K562 (cell line): ENCODE results near the gene DTX3. TPM values are rescaled to one million over a fixed set of nuclear protein-coding genes. Genes with fewer than 3 reads are reported as not detected.

Experiments used
- ATAC-seq: fragments of 200-7000 bp; cut with Tn5 transposase; 3 replicates; pipeline ENCODE4 v1.9.1; 2020; ENCODE audit warnings: moderate library complexity
- BruUV-seq: library from RNA; stranded (reverse); fragments of 400-500 nt; replicated peaks from 2 replicates; lab custom pipeline; 2021; lab: Mats Ljungman, UMichigan
- CTCF ChIA-PET: fragments of 300-600 bp; formaldehyde crosslinking; extraction: SDS; loops from one replicate; lab custom pipeline; 2021; ENCODE audit warnings: low intra/inter-chr PET ratio; lab: Yijun Ruan, JAX
- POLR2A ChIA-PET: fragments of 300-600, 350-650 bp; sonication (Branson Sonifier 250); formaldehyde crosslinking; extraction: SDS; loops from one replicate; lab custom pipeline; 2021; ENCODE audit warnings: antibody characterized with exemption, inconsistent platforms; lab: Yijun Ruan, JAX
- DNase-seq, 4 experiments: peaks; one replicate each; pipeline versions ENCODE4 v3.0.0 to v3.0.0-alpha.2; 2011 to 2018; ENCODE audit warnings: low spot score in 3 of 4, mixed read lengths in 3 of 4; ENCODE audit errors: extremely low read depth in 1 of 4
- FAIRE-seq: peaks from 2 replicates; lab custom pipeline; 2011; peaks lifted over from hg19 to GRCh38; lab: Jason Lieb, UNC
- H2AFZ ChIP-seq: 2 replicates; pipeline ENCODE4 v1.6.0; 2011; ENCODE audit warnings: low read depth, low read length, control low read depth, inconsistent platforms
- H3K27ac ChIP-seq: fragments of 200-600 bp; 3 replicates; pipeline ENCODE4 v1.8.0; 2011; ENCODE audit warnings: low read depth, mild to moderate bottlenecking, control low read depth, inconsistent platforms, low read length, moderate library complexity, mixed read lengths; ENCODE audit errors: extremely low read depth
- H3K27me3 ChIP-seq, 2 experiments: fragments of 300-600 bp in 1 of 2; 2 replicates in 1 of 2; 3 replicates in 1 of 2; pipeline versions ENCODE4 v1.6.0 to v1.8.0; 2011; ENCODE audit warnings: inconsistent platforms in 2 of 2, low read length in 2 of 2, mild to moderate bottlenecking in 1 of 2, mixed read lengths in 1 of 2, moderate library complexity in 1 of 2; ENCODE audit not compliant: control insufficient read depth in 2 of 2, insufficient read depth in 2 of 2
- H3K36me3 ChIP-seq: fragments of 300-600 bp; 3 replicates; pipeline ENCODE4 v1.8.0; 2011; ENCODE audit warnings: mild to moderate bottlenecking, low read length, inconsistent platforms; ENCODE audit not compliant: control insufficient read depth, insufficient read depth
- H3K4me1 ChIP-seq, 2 experiments: fragments of 200-600 bp in 1 of 2; replicated peaks in 1 of 2; 2 replicates in 1 of 2; 3 replicates in 1 of 2; pipeline versions ENCODE4 v1.5.1 to v1.8.0; 2011; ENCODE audit warnings: inconsistent platforms in 2 of 2, low read length in 2 of 2, mild to moderate bottlenecking in 1 of 2, mixed read lengths in 1 of 2, moderate library complexity in 1 of 2; ENCODE audit not compliant: control insufficient read depth in 2 of 2, insufficient read depth in 2 of 2
- H3K4me2 ChIP-seq: 2 replicates; pipeline ENCODE4 v1.6.1; 2011; ENCODE audit warnings: low read length, control low read depth, inconsistent platforms, mixed read lengths; ENCODE audit not compliant: insufficient read depth
- H3K4me3 ChIP-seq: fragments of 200-600 bp; sonication (generic), shearing (Covaris generic); 2 replicates; pipeline ENCODE4 v1.5.1; 2016; ENCODE audit warnings: control low read depth, inconsistent platforms
- H3K79me2 ChIP-seq: fragments of 200-600 bp; 3 replicates; pipeline ENCODE4 v1.8.0; 2011; ENCODE audit warnings: low read length, inconsistent platforms; ENCODE audit not compliant: control insufficient read depth, insufficient read depth
- H3K9ac ChIP-seq, 2 experiments: 2 replicates each; pipeline versions ENCODE4 v1.6.0 to v1.6.1; 2011; ENCODE audit warnings: low read depth in 2 of 2, low read length in 2 of 2, control low read depth in 1 of 2, inconsistent platforms in 1 of 2, mild to moderate bottlenecking in 1 of 2, mixed read lengths in 1 of 2; ENCODE audit not compliant: insufficient read depth in 1 of 2
- H3K9me1 ChIP-seq: one replicate; pipeline ENCODE4 v1.6.0; 2011; ENCODE audit warnings: inconsistent platforms, mild to moderate bottlenecking, low read length, moderate library complexity; ENCODE audit not compliant: control insufficient read depth, insufficient read depth
- H3K9me3 ChIP-seq: replicated peaks from 2 replicates; pipeline ENCODE4 v1.5.1; 2011; ENCODE audit warnings: low read depth, low read length, inconsistent platforms; ENCODE audit not compliant: control insufficient read depth, insufficient read depth
- H4K20me1 ChIP-seq: replicated peaks from 2 replicates; pipeline ENCODE4 v1.6.1; 2011; ENCODE audit warnings: low read length, inconsistent platforms, mixed read lengths; ENCODE audit not compliant: control insufficient read depth, insufficient read depth
- ATF3 ChIP-seq, 2 experiments: fragments of 450-650 bp in 1 of 2; sonication (generic) in 1 of 2; formaldehyde crosslinking in 1 of 2; IDR thresholded peaks in 1 of 2; conservative IDR thresholded peaks in 1 of 2; 2 replicates each; pipeline versions ENCODE4 v1.6.1 to v1.8.1; 2016 to 2023; ENCODE audit warnings: mild to moderate bottlenecking in 2 of 2, moderate library complexity in 2 of 2, inconsistent platforms in 1 of 2, missing genetic modification reagents in 1 of 2
- CCAR2 ChIP-seq: fragments of 200-400 bp; formaldehyde crosslinking; IDR thresholded peaks from 2 replicates; pipeline ENCODE4 v1.6.1; 2017; ENCODE audit warnings: mild to moderate bottlenecking, low read depth, low read length
- MTF1 ChIP-seq: fragments of 250-450 bp; sonication (Bioruptor Pico); IDR thresholded peaks from 2 replicates; pipeline ENCODE4 v1.9.0; 2021; ENCODE audit warnings: moderate library complexity, mild to moderate bottlenecking, inconsistent platforms, borderline replicate concordance
- SAP30 ChIP-seq: fragments of 200-600 bp; sonication (generic); IDR thresholded peaks from 2 replicates; pipeline ENCODE4 v1.6.1; 2012; ENCODE audit warnings: borderline replicate concordance, low read depth, mild to moderate bottlenecking, moderate library complexity, low read length, control low read depth, inconsistent platforms; ENCODE audit not compliant: insufficient read depth, poor library complexity, severe bottlenecking
- SMAD2 ChIP-seq: fragments of 150-350 bp; IDR thresholded peaks from 2 replicates; pipeline ENCODE4 v1.6.1; 2014; ENCODE audit warnings: low read depth, mild to moderate bottlenecking, low read length
- XRCC3 ChIP-seq: fragments of 450-650 bp; IDR thresholded peaks from 2 replicates; pipeline ENCODE4 v1.6.1; 2017; ENCODE audit warnings: mild to moderate bottlenecking, moderate library complexity
- ZBTB8A ChIP-seq: fragments of 450-650 bp; IDR thresholded peaks from 2 replicates; pipeline ENCODE4 v1.6.1; 2018; ENCODE audit warnings: mild to moderate bottlenecking, moderate library complexity; ENCODE audit not compliant: partially characterized antibody
- ZNF41 ChIP-seq: fragments of 250-450 bp; sonication (Bioruptor Pico); conservative IDR thresholded peaks from 2 replicates; pipeline ENCODE4 v1.4.0; 2020; ENCODE audit warnings: mild to moderate bottlenecking
- ZNF436 ChIP-seq: fragments of 250-450, 450-650 bp; sonication (Bioruptor Pico); formaldehyde crosslinking; IDR thresholded peaks from 2 replicates; pipeline ENCODE4 v1.7.0; 2020; ENCODE audit warnings: mild to moderate bottlenecking
- WGBS: fragments of 100-300 bp; shearing (Covaris generic); methylation state at CpG from one replicate; pipeline ENCODE4 v1.1.6; 2016; ENCODE audit warnings: low coverage, mixed read lengths; ENCODE audit not compliant: insufficient coverage; ENCODE audit errors: missing lambda C conversion rate; 5-methylcytosine and 5-hydroxymethylcytosine counted together
- in situ Hi-C: fragments of 300-500 bp; cut with MboI; formaldehyde crosslinking; loops from 4 replicates; pipeline ENCODE4 v1.15.0; 2018; ENCODE audit warnings: inconsistent platforms, mixed read lengths
- intact Hi-C: fragments of 100-400 bp; cut with micrococcal nuclease; formaldehyde crosslinking; loops from 2 replicates; pipeline ENCODE4 v1.14.2; 2022
- polyA plus RNA-seq, 8 experiments: library from polyadenylated mRNA; depleted of rRNA in 4 of 8; stranded (reverse) in 5 of 8; unstranded in 3 of 8; fragments of >200 nt; fragmentation: Nextera tagmentation in 2 of 8; fragmentation: Illumina TruSeq in 1 of 8; extraction: Ambion mirVana in 2 of 8; extraction: Trizol in 1 of 8; gene quantifications; 2 replicates each; pipeline versions ENCODE4 v1.2.1 to v1.2.3, GENCODE V29; 2011 to 2014; ENCODE audit warnings: inconsistent platforms in 1 of 8, missing spikeins in 1 of 8
- total RNA-seq, 7 experiments: library from RNA; depleted of rRNA in 6 of 7; stranded (reverse); fragments of >200 nt in 6 of 7; fragmentation: Illumina TruSeq in 2 of 7; extraction: Trizol in 2 of 7; gene quantifications; 2 replicates each; pipeline versions ENCODE4 v1.2.1 to v1.2.3, GENCODE V29; 2011 to 2021; ENCODE audit warnings: low replicate concordance in 1 of 7

The DTX3 gene
- total and polyA plus RNA-seq, 9 of the 15 experiments (the other 6 are each of a cell fraction or from before 2014, with no cell fraction given), result 0.03 to 0.09 (median 0.06) TPM; not detected in 6

GRCh38 chr12:57581802-57582201 is 22.8 kb upstream of the DTX3 start (continued):
- TF ChIP-seq SAP30 (no peak), MTF1 (CRISPR knock-in tag) (no peak), ZNF436 (CRISPR knock-in tag) (no peak), SMAD2 (no peak)
- TF ChIP-seq, all 486 proteins: peak for 0

- Histone ChIP-seq H3K4me2 (no peak overlapping the region), H3K9me3 (no peaks in the 10 kb centered on the region), H3K79me2 (no peaks in the 10 kb centered on the region), H3K36me3 (peaks cover 74% of the 10 kb centered on the region; the same call in 2 of the 3 replicates), H2AFZ (no peak overlapping the region), H4K20me1 (peaks cover 3% of the 10 kb centered on the region; the same call in 1 of the 2 replicates), H3K4me3 (no peak overlapping the region), H3K4me1 (no peaks in the 10 kb centered on the region; a peak in 2 of 5 replicates)
- FAIRE-seq, result no peak
- POLR2A ChIA-PET, result interaction anchor here (0.7 to 0.9 kb wide), 2 partner anchors 44 to 78 kb away, joined by 3 read pairs; no protein-coding TSS in a partner anchor
- in situ Hi-C loops, result no loop called here
- BruUV-seq, result no TSS peak
- CTCF ChIA-PET, result interaction anchor here (0.6 to 4.6 kb wide), 6 partner anchors 39 to 323 kb away, joined by 3 to 36 read pairs (median 16); partner anchors contain the start of gene B4GALNT1
- TF ChIP-seq ZBTB8A (no peak), CCAR2 (no peak), ATF3 (IDR thresholded peaks at IDR 0.05) (no peak), ATF3 (CRISPR knock-in tag; conservative IDR thresholded peaks at IDR 0.05) (no peak), ZNF41 (CRISPR knock-in tag) (no peak), XRCC3 (no peak)
- TF ChIP-seq, all 486 proteins: peak for 0
- no peaks in the 10 kb centered on the region for H3K9me1 ChIP-seq
- DNase-seq (no peak), ATAC-seq (no peak)
- 89% methylated on average over 1 of the region's 1 CpG for WGBS
- no peak overlapping the region for H3K9ac ChIP-seq
- intact Hi-C loops, result loop anchor here (1.0 to 2.0 kb wide), 4 partner anchors 50 to 322 kb away; partner anchors contain the start of genes B4GALNT1 and MBD6
- H3K27me3 ChIP-seq, result no peaks in the 10 kb centered on the region
- H3K27ac ChIP-seq, result no peak overlapping the region
These were observed 22.2 kb upstream of the DTX3 start for GRCh38 chr12:57582440-57582839.
